ENCODE results near the gene MTUS2. TPM values are rescaled to one million over a fixed set of nuclear protein-coding genes. Genes with fewer than 3 reads are reported as not detected.
A peak's percentile ranks its signal among the peaks of the same experiment; 100 is the strongest.

The MTUS2 gene
- total RNA-seq, 1 experiment from 2014 or later = 0.35 TPM

- Histone ChIP-seq H3K23me2 (ENCODE audit: insufficient read length, low read depth, low read length, poor library complexity, severe bottlenecking) (no peaks in the 10 kb centered on the region), H3K27ac (ENCODE audit: insufficient read length, low read depth, low read length) (no peak overlapping the region), H3K18ac (ENCODE audit: insufficient read length, low read depth, low read length) (no peak overlapping the region), H3K79me2 (ENCODE audit: insufficient read depth, low read length) (no peaks in the 10 kb centered on the region), H3K79me1 (ENCODE audit: insufficient read depth, low read depth, low read length, poor library complexity, severe bottlenecking) (no peaks in the 10 kb centered on the region), H2BK12ac (ENCODE audit: insufficient read length, low read depth, low read length) (no peak overlapping the region), H4K8ac (replicated peaks; ENCODE audit: insufficient read length, low read depth, low read length) (no peak overlapping the region), H2AK5ac (ENCODE audit: insufficient read length, low read length) (no peak overlapping the region), H4K20me1 (ENCODE audit: control insufficient read depth, insufficient read depth, insufficient read length) (no peaks in the 10 kb centered on the region), H4K5ac (ENCODE audit: insufficient read length, low read depth, low read length) (no peak overlapping the region), H3K4ac (ENCODE audit: low read depth, low read length) (no peak overlapping the region), H2BK120ac (ENCODE audit: low read depth, low read length, poor library complexity, severe bottlenecking) (no peak overlapping the region), H2BK5ac (ENCODE audit: insufficient read length, low read length) (no peak overlapping the region), H3K27me3 (ENCODE audit: insufficient read depth, low read length) (no peaks in the 10 kb centered on the region; the same call in 1 of the 2 replicates), H4K91ac (ENCODE audit: insufficient read length, low read depth, low read length) (no peak overlapping the region), H3K4me1 (ENCODE audit: insufficient read depth, low read length) (peaks cover 3% of the 10 kb centered on the region; the same call in 1 of the 2 replicates), H3K4me2 (ENCODE audit: insufficient read depth, insufficient read length, low read length) (no peak overlapping the region), H3K9ac (ENCODE audit: extremely low read depth, insufficient read length, low read length) (no peak overlapping the region), H3K9me3 (ENCODE audit: control insufficient read depth, low read depth, low read length) (no peaks in the 10 kb centered on the region), H3K56ac (ENCODE audit: insufficient read length, low read depth, low read length) (no peak overlapping the region), H2BK15ac (ENCODE audit: low read depth, low read length) (no peak overlapping the region), H3T11ph (ENCODE audit: low read length) (no peak overlapping the region), H2BK20ac (ENCODE audit: low read depth, low read length, poor library complexity, severe bottlenecking) (no peak overlapping the region), H2AFZ (ENCODE audit: low read length) (no peak overlapping the region), H3K14ac (ENCODE audit: insufficient read depth, low read length) (no peak overlapping the region), H3K23ac (ENCODE audit: insufficient read length, low read depth, low read length) (no peak overlapping the region)
- peaks cover 7% of the 10 kb centered on the region for H3K27me3 Mint-ChIP-seq (ENCODE audit: low read depth)
- no peaks in the 10 kb centered on the region for H3K36me3 Mint-ChIP-seq (ENCODE audit: insufficient read depth in 1 of 3, low read depth in 3 of 3)
- peaks cover 23% of the 10 kb centered on the region in 2 experiments for H3K4me1 Mint-ChIP-seq
- no peak overlapping the region for H3K4me3 Mint-ChIP-seq
- TF ChIP-seq CTCF (conservative IDR thresholded peaks at IDR 0.05) = no peak
- H3K9me3 Mint-ChIP-seq = no peaks in the 10 kb centered on the region
- WGBS (ENCODE audit: extremely low coverage, insufficient read length, low lambda C conversion rate) = no CpG with 5 or more reads among the region's 15 CpGs
- peak overlapping the region in 1 of 3 experiments; percentile 15; a peak in 1 of 7 replicates for H3K27ac Mint-ChIP-seq
- DNase-seq = no peak
Measured at GRCh38 chr13:29497137-29497654, 677.1 kb downstream of the MTUS2 start.

Data from H9 (cell line).